H9 (cell line): ENCODE measurements around the gene GPR141. TPM values are rescaled to one million over a fixed set of nuclear protein-coding genes. Genes with fewer than 3 reads are reported as not detected.

Source experiments
- DNase-seq: peaks from one replicate; pipeline ENCODE4 v3.0.0-alpha.2; 2017
- H2AFZ ChIP-seq: one replicate; pipeline ENCODE4 v1.6.1; 2013; ENCODE audit warnings: mild to moderate bottlenecking, low read length, control low read depth, moderate library complexity
- H2AK5ac ChIP-seq: 2 replicates; pipeline ENCODE4 v1.6.1; 2013; ENCODE audit warnings: low read length, control low read depth, mixed read lengths; ENCODE audit not compliant: insufficient read length
- H2BK120ac ChIP-seq: one replicate; pipeline ENCODE4 v1.6.1; 2013; ENCODE audit warnings: low read depth, mild to moderate bottlenecking, low read length, control low read depth, inconsistent platforms; ENCODE audit not compliant: poor library complexity, severe bottlenecking
- H2BK12ac ChIP-seq: 2 replicates; pipeline ENCODE4 v1.6.1; 2013; ENCODE audit warnings: low read length, control low read depth, mixed read lengths, low read depth; ENCODE audit not compliant: insufficient read length
- H2BK15ac ChIP-seq: 2 replicates; pipeline ENCODE4 v1.6.1; 2013; ENCODE audit warnings: low read depth, low read length, control low read depth
- H2BK20ac ChIP-seq: one replicate; pipeline ENCODE4 v1.6.1; 2013; ENCODE audit warnings: low read depth, mild to moderate bottlenecking, low read length, control low read depth, inconsistent platforms; ENCODE audit not compliant: poor library complexity, severe bottlenecking
- H2BK5ac ChIP-seq: 2 replicates; pipeline ENCODE4 v1.6.1; 2013; ENCODE audit warnings: low read length, control low read depth, mixed read lengths; ENCODE audit not compliant: insufficient read length
- H3K14ac ChIP-seq: 2 replicates; pipeline ENCODE4 v1.6.1; 2013; ENCODE audit warnings: low read length, control low read depth; ENCODE audit not compliant: insufficient read depth
- H3K18ac ChIP-seq: 2 replicates; pipeline ENCODE4 v1.6.1; 2013; ENCODE audit warnings: low read depth, mild to moderate bottlenecking, mixed read lengths, low read length, control low read depth; ENCODE audit not compliant: insufficient read length
- H3K23ac ChIP-seq: 2 replicates; pipeline ENCODE4 v1.6.1; 2013; ENCODE audit warnings: low read length, control low read depth, mixed read lengths, low read depth; ENCODE audit not compliant: insufficient read length
- H3K23me2 ChIP-seq: 2 replicates; pipeline ENCODE4 v1.6.1; 2013; ENCODE audit warnings: low read depth, mild to moderate bottlenecking, mixed read lengths, low read length, control low read depth; ENCODE audit not compliant: insufficient read length, poor library complexity, severe bottlenecking
- H3K27ac ChIP-seq: 2 replicates; pipeline ENCODE4 v1.5.1; 2013; ENCODE audit warnings: low read length, control low read depth, mixed read lengths, low read depth; ENCODE audit not compliant: insufficient read length
- H3K27me3 ChIP-seq: 2 replicates; pipeline ENCODE4 v1.6.1; 2013; ENCODE audit warnings: low read length, control low read depth, inconsistent platforms; ENCODE audit not compliant: insufficient read depth
- H3K4ac ChIP-seq: 2 replicates; pipeline ENCODE4 v1.6.1; 2013; ENCODE audit warnings: low read depth, mild to moderate bottlenecking, control low read depth, inconsistent platforms, low read length, moderate library complexity
- H3K4me1 ChIP-seq: 2 replicates; pipeline ENCODE4 v1.6.1; 2013; ENCODE audit warnings: low read length, control low read depth, inconsistent platforms; ENCODE audit not compliant: insufficient read depth
- H3K4me2 ChIP-seq: 2 replicates; pipeline ENCODE4 v1.6.1; 2013; ENCODE audit warnings: low read length, control low read depth, mixed read lengths; ENCODE audit not compliant: insufficient read length, insufficient read depth
- H3K56ac ChIP-seq: 2 replicates; pipeline ENCODE4 v1.6.1; 2013; ENCODE audit warnings: low read depth, mild to moderate bottlenecking, mixed read lengths, low read length, control low read depth; ENCODE audit not compliant: insufficient read length
- H3K79me1 ChIP-seq: 2 replicates; pipeline ENCODE4 v1.6.1; 2013; ENCODE audit warnings: low read depth, mild to moderate bottlenecking, moderate library complexity, low read length, control low read depth, inconsistent platforms; ENCODE audit not compliant: insufficient read depth, poor library complexity, severe bottlenecking
- H3K79me2 ChIP-seq: 2 replicates; pipeline ENCODE4 v1.6.1; 2013; ENCODE audit warnings: low read length, control low read depth, inconsistent platforms; ENCODE audit not compliant: insufficient read depth
- H3K9ac ChIP-seq: 2 replicates; pipeline ENCODE4 v1.6.1; 2013; ENCODE audit warnings: low read length, control low read depth, mixed read lengths; ENCODE audit not compliant: insufficient read length; ENCODE audit errors: extremely low read depth
- H3K9me3 ChIP-seq: one replicate; pipeline ENCODE4 v1.6.1; 2013; ENCODE audit warnings: low read depth, low read length, inconsistent platforms; ENCODE audit not compliant: control insufficient read depth
- H3T11ph ChIP-seq: one replicate; pipeline ENCODE4 v1.6.1; 2013; ENCODE audit warnings: mild to moderate bottlenecking, low read length, control low read depth, inconsistent platforms
- H4K20me1 ChIP-seq: one replicate; pipeline ENCODE4 v1.6.1; 2013; ENCODE audit not compliant: control insufficient read depth, insufficient read length, insufficient read depth
- H4K5ac ChIP-seq: 2 replicates; pipeline ENCODE4 v1.6.1; 2013; ENCODE audit warnings: low read depth, mild to moderate bottlenecking, mixed read lengths, low read length, control low read depth; ENCODE audit not compliant: insufficient read length
- H4K8ac ChIP-seq: replicated peaks from 2 replicates; pipeline ENCODE4 v1.6.1; 2013; ENCODE audit warnings: low read length, control low read depth, mixed read lengths, low read depth; ENCODE audit not compliant: insufficient read length
- H4K91ac ChIP-seq: 2 replicates; pipeline ENCODE4 v1.6.1; 2013; ENCODE audit warnings: low read depth, mild to moderate bottlenecking, moderate library complexity, mixed read lengths, low read length, control low read depth; ENCODE audit not compliant: insufficient read length
- H3K27ac Mint-ChIP-seq, 3 experiments: 2 replicates in 2 of 3; 3 replicates in 1 of 3; pipeline ENCODE4 v1.8.0; 2020 to 2021; ENCODE audit warnings: mixed read lengths in 3 of 3, mild to moderate bottlenecking in 1 of 3, moderate library complexity in 1 of 3
- H3K27me3 Mint-ChIP-seq: 2 replicates; pipeline ENCODE4 v1.8.0; 2021; ENCODE audit warnings: low read depth, mild to moderate bottlenecking, moderate library complexity, mixed read lengths
- H3K36me3 Mint-ChIP-seq, 3 experiments: 2 replicates in 2 of 3; 3 replicates in 1 of 3; pipeline ENCODE4 v1.8.0; 2020 to 2021; ENCODE audit warnings: low read depth in 3 of 3, mixed read lengths in 3 of 3; ENCODE audit not compliant: insufficient read depth in 1 of 3
- H3K4me1 Mint-ChIP-seq, 2 experiments: 2 replicates each; pipeline ENCODE4 v1.8.0; 2020; ENCODE audit warnings: mixed read lengths in 2 of 2
- H3K4me3 Mint-ChIP-seq, 2 experiments: 2 replicates in 1 of 2; 3 replicates in 1 of 2; pipeline ENCODE4 v1.8.0; 2020 to 2021; ENCODE audit warnings: mild to moderate bottlenecking in 2 of 2, mixed read lengths in 2 of 2, moderate library complexity in 1 of 2
- H3K9me3 Mint-ChIP-seq, 2 experiments: 2 replicates in 1 of 2; 3 replicates in 1 of 2; pipeline ENCODE4 v1.8.0; 2020; ENCODE audit warnings: mild to moderate bottlenecking in 2 of 2, mixed read lengths in 2 of 2, moderate library complexity in 1 of 2
- WGBS: extraction: QIAGEN DNeasy Blood & Tissue Kit; methylation state at CpG from one replicate; pipeline ENCODE4 v1.1.7; 2013; ENCODE audit warnings: missing lambda C conversion rate, low lambda C conversion rate, mixed read lengths; ENCODE audit not compliant: insufficient read length; ENCODE audit errors: extremely low coverage; 5-methylcytosine and 5-hydroxymethylcytosine counted together
- total RNA-seq: library from RNA; stranded (reverse); gene quantifications from 2 replicates; pipeline ENCODE4 v1.2.1, GENCODE V29; 2021
- TF ChIP-seq, protein P1 (sequence below): fragments of 200-600 bp; sonication (generic); conservative IDR thresholded peaks from 3 replicates; pipeline ENCODE4 v1.8.0; 2021; ENCODE audit warnings: antibody characterized with exemption, mild to moderate bottlenecking

GPR141 gene
- total RNA-seq, 1 experiment from 2014 or later, result 0.50 TPM

DNA sequence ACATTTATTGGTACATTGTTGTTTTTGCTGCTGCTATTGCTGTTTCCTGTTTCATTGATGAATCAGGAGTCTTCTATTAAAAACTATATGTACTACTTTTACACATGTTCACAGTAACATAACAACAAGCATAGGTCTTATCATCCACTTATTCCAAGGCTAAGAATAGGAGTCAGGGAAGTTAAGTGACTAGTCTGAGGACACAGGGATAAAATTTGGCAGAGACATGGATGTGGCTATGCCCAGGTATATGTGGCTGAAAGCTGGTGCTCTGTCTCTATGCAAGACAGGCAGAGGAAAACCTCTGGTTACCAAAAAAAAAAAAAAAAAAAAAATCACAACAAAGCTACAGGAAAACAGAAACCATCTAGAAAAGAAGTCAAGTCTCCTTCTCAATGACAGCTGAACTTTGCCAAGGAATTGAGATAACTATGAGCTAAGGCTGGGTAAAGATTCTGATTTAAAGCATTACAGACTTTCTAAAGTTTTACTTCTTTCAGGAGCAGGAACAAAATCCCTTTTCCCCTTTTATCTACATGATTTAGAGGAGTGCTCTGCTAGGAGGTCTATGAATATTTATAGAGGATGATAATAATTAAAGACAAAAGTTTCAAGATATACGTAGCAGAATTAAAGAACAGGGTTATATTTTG is 70.0 kb downstream of the GPR141 start:
- Histone ChIP-seq H3K27ac (no peak overlapping the region), H2BK15ac (no peak overlapping the region), H3K4me1 (no peaks in the 10 kb centered on the region), H3K27me3 (no peaks in the 10 kb centered on the region), H3K79me1 (no peaks in the 10 kb centered on the region), H2BK5ac (no peak overlapping the region), H3K4me2 (no peak overlapping the region), H3K14ac (no peak overlapping the region), H2BK12ac (no peak overlapping the region), H3K18ac (no peak overlapping the region), H4K8ac (no peak overlapping the region), H4K5ac (no peak overlapping the region), H3K9me3 (no peaks in the 10 kb centered on the region), H3T11ph (no peak overlapping the region), H4K91ac (no peak overlapping the region), H3K23ac (no peak overlapping the region), H4K20me1 (no peaks in the 10 kb centered on the region), H2AK5ac (no peak overlapping the region), H3K4ac (no peak overlapping the region), H3K9ac (no peak overlapping the region), H2BK120ac (no peak overlapping the region), H3K79me2 (no peaks in the 10 kb centered on the region), H3K23me2 (no peaks in the 10 kb centered on the region), H3K56ac (no peak overlapping the region), H2AFZ (no peak overlapping the region), H2BK20ac (no peak overlapping the region)
- no peak overlapping the region for H3K27ac Mint-ChIP-seq
- no peaks in the 10 kb centered on the region for H3K27me3 Mint-ChIP-seq
- no peak overlapping the region for H3K4me3 Mint-ChIP-seq
- H3K36me3 Mint-ChIP-seq, result no peaks in the 10 kb centered on the region
- no peak for DNase-seq
- H3K4me1 Mint-ChIP-seq, result peaks cover 0 to 3% of the 10 kb centered on the region in 2 experiments; a peak in 1 of 4 replicates
- no peaks in the 10 kb centered on the region for H3K9me3 Mint-ChIP-seq
- TF ChIP-seq, protein P1, sequence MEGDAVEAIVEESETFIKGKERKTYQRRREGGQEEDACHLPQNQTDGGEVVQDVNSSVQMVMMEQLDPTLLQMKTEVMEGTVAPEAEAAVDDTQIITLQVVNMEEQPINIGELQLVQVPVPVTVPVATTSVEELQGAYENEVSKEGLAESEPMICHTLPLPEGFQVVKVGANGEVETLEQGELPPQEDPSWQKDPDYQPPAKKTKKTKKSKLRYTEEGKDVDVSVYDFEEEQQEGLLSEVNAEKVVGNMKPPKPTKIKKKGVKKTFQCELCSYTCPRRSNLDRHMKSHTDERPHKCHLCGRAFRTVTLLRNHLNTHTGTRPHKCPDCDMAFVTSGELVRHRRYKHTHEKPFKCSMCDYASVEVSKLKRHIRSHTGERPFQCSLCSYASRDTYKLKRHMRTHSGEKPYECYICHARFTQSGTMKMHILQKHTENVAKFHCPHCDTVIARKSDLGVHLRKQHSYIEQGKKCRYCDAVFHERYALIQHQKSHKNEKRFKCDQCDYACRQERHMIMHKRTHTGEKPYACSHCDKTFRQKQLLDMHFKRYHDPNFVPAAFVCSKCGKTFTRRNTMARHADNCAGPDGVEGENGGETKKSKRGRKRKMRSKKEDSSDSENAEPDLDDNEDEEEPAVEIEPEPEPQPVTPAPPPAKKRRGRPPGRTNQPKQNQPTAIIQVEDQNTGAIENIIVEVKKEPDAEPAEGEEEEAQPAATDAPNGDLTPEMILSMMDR, result no peak
- no CpG with 5 or more reads among the region's 1 CpG for WGBS
